Islet precursor cell (in vitro differentiated cells): ENCODE data around the gene VSX2.

Experiments used
- DNase-seq: peaks from one replicate; pipeline ENCODE4 v3.0.0-alpha.2; 2018

Gene VSX2

GRCh38 chr14:74223016-74223415 lies 16.2 kb upstream of the VSX2 start:
- no peak for DNase-seq

GRCh38 chr14:74231784-74232183 lies 7.5 kb upstream of the VSX2 start:
- DNase-seq, result no peak

GRCh38 chr14:74235017-74235416 lies 4.2 kb upstream of the VSX2 start:
- DNase-seq, result no peak

- no peak for DNase-seq
Measured at GRCh38 chr14:74237441-74237840, 1.8 kb upstream of the VSX2 start.

GRCh38 chr14:74239848-74240793 lies 872 bp downstream of the VSX2 start:
- no peak for DNase-seq

- peak; percentile 73 for DNase-seq
Measured at GRCh38 chr14:74240794-74241651, 1.8 kb downstream of the VSX2 start.

GRCh38 chr14:74241652-74242017 lies 2.4 kb downstream of the VSX2 start:
- no peak for DNase-seq

- DNase-seq, result no peak
Measured at GRCh38 chr14:74242021-74242779, 3.0 kb downstream of the VSX2 start.

- no peak for DNase-seq
Measured at GRCh38 chr14:74242780-74243042, 3.5 kb downstream of the VSX2 start.

- no peak for DNase-seq
Measured at GRCh38 chr14:74243051-74243450, 3.8 kb downstream of the VSX2 start.

GRCh38 chr14:74244115-74244514 lies 4.9 kb downstream of the VSX2 start:
- peak; percentile 65 for DNase-seq

- DNase-seq, result no peak
Measured at GRCh38 chr14:74245292-74245691, 6.0 kb downstream of the VSX2 start.

- DNase-seq, result no peak
Measured at GRCh38 chr14:74246542-74246941, 7.3 kb downstream of the VSX2 start.

- no peak for DNase-seq
Measured at GRCh38 chr14:74248017-74248416, 8.8 kb downstream of the VSX2 start.

GRCh38 chr14:74249433-74250375 lies 10.5 kb downstream of the VSX2 start:
- DNase-seq, result no peak

- no peak for DNase-seq
Measured at GRCh38 chr14:74255281-74255680, 16.0 kb downstream of the VSX2 start.

- DNase-seq, result peak; percentile 59
Measured at GRCh38 chr14:74257078-74257940, 18.1 kb downstream of the VSX2 start.

GRCh38 chr14:74257941-74258763 lies 18.9 kb downstream of the VSX2 start:
- DNase-seq, result no peak

- DNase-seq, result no peak
Measured at GRCh38 chr14:74258764-74259035, 19.5 kb downstream of the VSX2 start.

GRCh38 chr14:74259513-74259912 lies 20.3 kb downstream of the VSX2 start:
- DNase-seq, result no peak
